GM23338 (cell line): ENCODE data around the gene ANG.

Source experiments
- CREB1 ChIP-seq: fragments of 250-450 bp; sonication (Bioruptor Pico); IDR thresholded peaks from 2 replicates; pipeline ENCODE4 v1.5.0; 2020; ENCODE audit warnings: low read depth, mild to moderate bottlenecking, moderate library complexity
- CTCF ChIP-seq, 2 experiments: fragments of 200-600 bp in 1 of 2; sonication (generic) in 1 of 2; conservative IDR thresholded peaks; 2 replicates each; pipeline versions ENCODE4 v1.5.1 to v1.6.1; 2016 to 2017; ENCODE audit warnings: antibody characterized with exemption in 2 of 2, low read depth in 2 of 2, mild to moderate bottlenecking in 2 of 2, moderate library complexity in 1 of 2
- ETS1 ChIP-seq: IDR thresholded peaks from 2 replicates; pipeline ENCODE4 v1.6.1; 2016; ENCODE audit warnings: antibody characterized with exemption
- EZH2 ChIP-seq: fragments of 200-600 bp; sonication (generic); IDR thresholded peaks from one replicate; pipeline ENCODE4 v1.8.0; 2017; ENCODE audit warnings: antibody characterized with exemption, mild to moderate bottlenecking, low read depth; ENCODE audit not compliant: unreplicated experiment
- EZH2phosphoT487 ChIP-seq: fragments of 200-600 bp; sonication (generic); IDR thresholded peaks from one replicate; pipeline ENCODE4 v1.8.1; 2018; ENCODE audit warnings: antibody characterized with exemption; ENCODE audit not compliant: unreplicated experiment
- JUNB ChIP-seq: IDR thresholded peaks from one replicate; pipeline ENCODE4 v1.6.1; 2016; ENCODE audit warnings: antibody characterized with exemption; ENCODE audit not compliant: unreplicated experiment
- NANOG ChIP-seq: IDR thresholded peaks from 2 replicates; pipeline ENCODE4 v1.6.1; 2016; ENCODE audit warnings: antibody characterized with exemption, borderline replicate concordance
- POLR2AphosphoS5 ChIP-seq: IDR thresholded peaks from 2 replicates; pipeline ENCODE4 v1.6.1; 2016; ENCODE audit warnings: antibody characterized with exemption, low read depth
- REST ChIP-seq: IDR thresholded peaks from one replicate; pipeline ENCODE4 v1.6.1; 2018; ENCODE audit warnings: antibody characterized with exemption; ENCODE audit not compliant: unreplicated experiment
- ZNF114 ChIP-seq: fragments of 250-450 bp; sonication (Bioruptor Pico); IDR thresholded peaks from 2 replicates; pipeline ENCODE4 v1.5.0; 2020; ENCODE audit warnings: mild to moderate bottlenecking, moderate library complexity
- ZNF331 ChIP-seq: fragments of 250-450 bp; sonication (Bioruptor Pico); IDR thresholded peaks from 2 replicates; pipeline ENCODE4 v1.5.0; 2020; ENCODE audit warnings: low read depth, mild to moderate bottlenecking, moderate library complexity
- ZNF462 ChIP-seq: fragments of 250-450 bp; sonication (Bioruptor Pico); IDR thresholded peaks from 2 replicates; pipeline ENCODE4 v1.5.0; 2020; ENCODE audit warnings: mild to moderate bottlenecking, moderate library complexity

GRCh38 chr14:20712904-20713303 lies 24.3 kb downstream of the ANG start:
- TF ChIP-seq REST (no peak), CTCF (conservative IDR thresholded peaks at IDR 0.05; ENCODE audit: low read depth in 2 of 2) (no peak), EZH2 (no peak), POLR2AphosphoS5 (no peak), EZH2phosphoT487 (no peak), ETS1 (no peak), JUNB (no peak), ZNF114 (CRISPR knock-in tag) (no peak), ZNF331 (no peak), CREB1 (CRISPR knock-in tag) (no peak), NANOG (no peak), ZNF462 (CRISPR knock-in tag) (no peak)
